Pancreas (tissue), 10 donors: ENCODE measurements around the gene LSR. TPM values are rescaled to one million over a fixed set of nuclear protein-coding genes. Genes with fewer than 3 reads are reported as not detected.

Experiments
- ATAC-seq, 4 donors: fragments of 200-7000 bp; cut with Tn5 transposase; one replicate each; pipeline versions ENCODE4 v1.8.0 to v1.9.1; 2020; ENCODE audit warnings: mild to moderate bottlenecking in 4 of 4, moderate library complexity in 4 of 4
- DNase-seq, 6 donors: peaks; one replicate each; pipeline ENCODE4 v3.0.0-alpha.2; 2020
- FAIRE-seq: peaks from 2 replicates; lab custom pipeline; 2012; peaks lifted over from hg19 to GRCh38; lab: Jason Lieb, UNC
- H3K27ac ChIP-seq, 4 donors: fragments of 200-600 bp; sonication (generic); 1 replicate in 3 of 4; 2 replicates in 1 of 4; pipeline versions ENCODE4 v1.5.0 to v1.8.0; 2020
- H3K27me3 ChIP-seq, 4 donors: fragments of 200-600 bp; one replicate each; pipeline ENCODE4 v1.8.0; 2021
- H3K36me3 ChIP-seq, 3 donors: fragments of 200-600 bp; sonication (generic) in 1 of 3; one replicate each; pipeline versions ENCODE4 v1.5.0 to v1.8.0; 2020 to 2021
- H3K4me1 ChIP-seq, 3 donors: fragments of 200-600 bp; one replicate each; pipeline ENCODE4 v1.8.0; 2021
- H3K4me3 ChIP-seq, 4 donors: fragments of 200-600 bp; sonication (generic) in 2 of 4; one replicate each; pipeline versions ENCODE4 v1.5.0 to v1.8.0; 2020 to 2021
- H3K9me3 ChIP-seq, 4 donors: fragments of 200-600 bp; one replicate each; pipeline ENCODE4 v1.8.0; 2021
- WGBS, 2 donors: extraction: QIAGEN DNeasy Blood & Tissue Kit; methylation state at CpG; one replicate each; pipeline ENCODE4 v1.1.7; 2013; 5-methylcytosine and 5-hydroxymethylcytosine counted together
- intact Hi-C, 3 donors: fragments of 100-400 bp; cut with DNase I; formaldehyde crosslinking; loops; one replicate each; pipeline versions ENCODE4 v1.11.1 to v1.14.2; 2022
- polyA plus RNA-seq, 2 donors: library from polyadenylated mRNA; stranded (reverse); fragments of 200-250 nt; gene quantifications; one replicate each; pipeline ENCODE4 v1.2.3, GENCODE V29; 2013
- total RNA-seq, 6 donors: library from RNA; stranded (reverse); fragmentation: NEBNext Ultra II Directional in 4 of 6; extraction: Animal tissue kit (Norgen Biotek cat#: 25700) in 4 of 6; gene quantifications; one replicate each; pipeline versions ENCODE4 v1.2.1 to v1.2.4, GENCODE V29; 2021 to 2023
- TF ChIP-seq, protein P1 (sequence below), 4 donors: fragments of 200-600 bp; sonication (generic) in 3 of 4; IDR thresholded peaks; one replicate each; pipeline versions ENCODE4 v1.5.0 to v1.8.0; 2021; ENCODE audit warnings: antibody characterized with exemption in 4 of 4
- donor health status: healthy with polysubstance abuse.
- donor health status: DM: no; HTN: no; CAD: no; lungs with moderate emphysema.
- donor health status: DM: no; HTN: no; CAD: no.
- donor health status: control.
- donor health status: control.
- donor health status: Bipolar disorder and iron deficiency.
- donor health status: DM: yes; HTN: yes; CAD: no.
- donor health status: DM: no; HTN: no; CAD: no.
- donor health status: DM: no; HTN: no; CAD: no.
- donor health status: DM: yes; HTN: yes; CAD: no.

Gene LSR
- total and polyA plus RNA-seq, 8 donors, result 46.1 to 103 (median 66.9) TPM

GRCh38 chr19:35294859-35295791, 46.3 kb downstream of the LSR start:
- Histone ChIP-seq H3K9me3 (no peaks in the 10 kb centered on the region), H3K27me3 (no peaks in the 10 kb centered on the region), H3K4me3 (no peak overlapping the region), H3K36me3 (no peaks in the 10 kb centered on the region), H3K27ac (no peak overlapping the region), H3K4me1 (no peaks in the 10 kb centered on the region)
- FAIRE-seq, result no peak
- DNase-seq, result no peak
- TF ChIP-seq, protein P1, sequence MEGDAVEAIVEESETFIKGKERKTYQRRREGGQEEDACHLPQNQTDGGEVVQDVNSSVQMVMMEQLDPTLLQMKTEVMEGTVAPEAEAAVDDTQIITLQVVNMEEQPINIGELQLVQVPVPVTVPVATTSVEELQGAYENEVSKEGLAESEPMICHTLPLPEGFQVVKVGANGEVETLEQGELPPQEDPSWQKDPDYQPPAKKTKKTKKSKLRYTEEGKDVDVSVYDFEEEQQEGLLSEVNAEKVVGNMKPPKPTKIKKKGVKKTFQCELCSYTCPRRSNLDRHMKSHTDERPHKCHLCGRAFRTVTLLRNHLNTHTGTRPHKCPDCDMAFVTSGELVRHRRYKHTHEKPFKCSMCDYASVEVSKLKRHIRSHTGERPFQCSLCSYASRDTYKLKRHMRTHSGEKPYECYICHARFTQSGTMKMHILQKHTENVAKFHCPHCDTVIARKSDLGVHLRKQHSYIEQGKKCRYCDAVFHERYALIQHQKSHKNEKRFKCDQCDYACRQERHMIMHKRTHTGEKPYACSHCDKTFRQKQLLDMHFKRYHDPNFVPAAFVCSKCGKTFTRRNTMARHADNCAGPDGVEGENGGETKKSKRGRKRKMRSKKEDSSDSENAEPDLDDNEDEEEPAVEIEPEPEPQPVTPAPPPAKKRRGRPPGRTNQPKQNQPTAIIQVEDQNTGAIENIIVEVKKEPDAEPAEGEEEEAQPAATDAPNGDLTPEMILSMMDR (IDR thresholded peaks at IDR 0.05), result no peak
- intact Hi-C loops, result no loop called here
- 72 to 75% methylated on average over 25 of the region's 25 CpGs for WGBS, 2 donors
- no peak for ATAC-seq

GRCh38 chr19:35295792-35296462, 47.1 kb downstream of the LSR start:
- TF ChIP-seq, protein P1 (IDR thresholded peaks at IDR 0.05), result no peak
- DNase-seq, result no peak
- Histone ChIP-seq H3K36me3 (no peaks in the 10 kb centered on the region), H3K27ac (no peak overlapping the region), H3K9me3 (no peaks in the 10 kb centered on the region), H3K4me3 (no peak overlapping the region), H3K4me1 (no peaks in the 10 kb centered on the region), H3K27me3 (no peaks in the 10 kb centered on the region)
- ATAC-seq, result no peak
- WGBS, 2 donors, result 66 to 71% methylated on average over 24 of the region's 24 CpGs
- no peak for FAIRE-seq
- intact Hi-C loops, result no loop called here

GRCh38 chr19:35296644-35297514, 48.1 kb downstream of the LSR start:
- FAIRE-seq, result no peak
- DNase-seq, result no peak
- Histone ChIP-seq H3K27ac (no peak overlapping the region), H3K4me1 (no peaks in the 10 kb centered on the region), H3K9me3 (no peaks in the 10 kb centered on the region), H3K36me3 (no peaks in the 10 kb centered on the region), H3K4me3 (no peak overlapping the region), H3K27me3 (no peaks in the 10 kb centered on the region)
- no peak for ATAC-seq
- 89 to 95% methylated on average over 7 of the region's 7 CpGs for WGBS, 2 donors
- TF ChIP-seq, protein P1 (IDR thresholded peaks at IDR 0.05), result no peak
- intact Hi-C loops, result no loop called here

DNA sequence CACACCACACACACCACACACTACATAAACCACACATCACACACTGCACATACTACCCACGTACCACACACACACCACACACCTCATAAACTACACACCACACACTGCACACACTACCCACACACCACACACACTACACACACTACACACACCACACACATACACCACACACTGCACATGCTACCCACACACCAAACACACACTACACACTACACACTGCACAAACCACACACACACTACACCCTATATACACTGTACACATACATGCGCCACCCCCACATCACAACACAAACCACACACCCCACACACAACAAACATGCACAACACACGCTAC, 48.7 kb downstream of the LSR start:
- Histone ChIP-seq H3K27ac (no peak overlapping the region), H3K4me1 (no peaks in the 10 kb centered on the region), H3K27me3 (no peaks in the 10 kb centered on the region), H3K4me3 (no peak overlapping the region), H3K9me3 (no peaks in the 10 kb centered on the region), H3K36me3 (no peaks in the 10 kb centered on the region)
- intact Hi-C loops, result no loop called here
- DNase-seq (no peak), FAIRE-seq (no peak), ATAC-seq (no peak)
- WGBS, 2 donors, result 91 to 92% methylated on average over 3 of the region's 3 CpGs
- TF ChIP-seq, protein P1 (IDR thresholded peaks at IDR 0.05), result no peak
